Measurements from ENCODE around the gene GDPD3. TPM values are rescaled to one million over a fixed set of nuclear protein-coding genes. Genes with fewer than 3 reads are reported as not detected.

Gene GDPD3
- total and polyA plus RNA-seq, 9 of the 15 experiments (the other 6 are each of a cell fraction or from before 2014, with no cell fraction given) = 0.47 to 3.9 (median 1.1) TPM

DNA sequence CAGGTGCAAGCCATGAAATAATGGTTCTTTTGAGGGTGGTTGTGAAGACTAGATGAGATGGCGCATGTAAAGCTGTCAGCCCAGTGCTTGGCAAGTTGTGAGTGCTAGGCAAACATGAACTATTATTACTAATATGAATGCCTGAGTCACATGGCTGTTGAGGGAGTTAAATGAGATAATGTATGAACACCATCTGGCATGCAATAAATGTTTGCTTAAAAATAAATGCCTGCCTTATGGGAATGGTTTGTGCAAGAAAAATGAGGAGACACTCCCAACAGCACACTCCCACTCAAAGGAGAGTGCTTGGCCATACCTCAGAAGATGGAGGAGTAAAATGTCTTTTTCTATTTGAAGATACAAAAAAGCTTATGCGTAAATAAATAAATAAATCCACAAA, 6.1 kb upstream of the GDPD3 start (continued):
- TF ChIP-seq CBX8 (IDR thresholded peaks at IDR 0.05; ENCODE audit: borderline replicate concordance, extremely low read depth, low read depth, low read length, poor library complexity, severe bottlenecking) (no peak), POLR3A (IDR thresholded peaks at IDR 0.05; ENCODE audit: borderline replicate concordance, extremely low read depth, insufficient read depth, insufficient read length) (no peak), HDAC3 (IDR thresholded peaks at IDR 0.05; ENCODE audit: borderline replicate concordance, partially characterized antibody) (no peak)

GRCh38 chr16:30117768-30118167, 4.4 kb upstream of the GDPD3 start:
- ChIA-PET CTCF (ENCODE audit: low intra/inter-chr PET ratio) (no interaction called here), POLR2A (interaction anchor here (0.6 to 1.1 kb wide), 2 partner anchors 58 to 542 kb away, joined by 3 read pairs; no protein-coding TSS in a partner anchor)
- no peaks in the 10 kb centered on the region for H3K27me3 ChIP-seq (ENCODE audit: control insufficient read depth in 2 of 2, insufficient read depth in 2 of 2, low read length in 2 of 2)
- no peak overlapping the region for H2AFZ ChIP-seq (ENCODE audit: low read depth, low read length)
- DNase-seq (ENCODE audit: extremely low read depth in 1 of 4, low spot score in 3 of 4) (no peak), FAIRE-seq (no peak), ATAC-seq (no peak)
- H3K9ac ChIP-seq (ENCODE audit: insufficient read depth in 1 of 2, low read depth in 2 of 2, low read length in 2 of 2) = peak overlapping the region in 1 of 2 experiments; percentile 55; a peak in 1 of 4 replicates
- no peak overlapping the region for H3K27ac ChIP-seq (ENCODE audit: extremely low read depth, low read depth, low read length)
- no peaks in the 10 kb centered on the region for H3K9me3 ChIP-seq (replicated peaks; ENCODE audit: control insufficient read depth, insufficient read depth, low read depth, low read length)
- peaks cover 3% of the 10 kb centered on the region for H3K9me1 ChIP-seq (ENCODE audit: control insufficient read depth, insufficient read depth, low read length)
- BruUV-seq (replicated peaks) = no TSS peak
- in situ Hi-C loops (cut with MboI) (no loop called here), intact Hi-C loops (cut with micrococcal nuclease) (no loop called here)
- H3K79me2 ChIP-seq (ENCODE audit: control insufficient read depth, insufficient read depth, low read length) = peaks cover 3% of the 10 kb centered on the region; the same call in 1 of the 3 replicates
- H3K4me2 ChIP-seq (ENCODE audit: insufficient read depth, low read length) = no peak overlapping the region
- TF ChIP-seq RBFOX2 (IDR thresholded peaks at IDR 0.05; ENCODE audit: low read depth, low read length) (peak; percentile 45; the same call in 1 of the 2 replicates), FOXA1 (IDR thresholded peaks at IDR 0.05; ENCODE audit: borderline replicate concordance) (no peak)
- no peaks in the 10 kb centered on the region for H4K20me1 ChIP-seq (replicated peaks; ENCODE audit: control insufficient read depth, insufficient read depth, low read length)
- H3K4me1 ChIP-seq (replicated peaks in 1 of 2; ENCODE audit: control insufficient read depth in 2 of 2, insufficient read depth in 2 of 2, low read length in 2 of 2) = peaks cover 11 to 36% of the 10 kb centered on the region in 2 experiments; a peak in 4 of 5 replicates
- peaks cover 13% of the 10 kb centered on the region; the same call in 1 of the 3 replicates for H3K36me3 ChIP-seq (ENCODE audit: control insufficient read depth, insufficient read depth, low read length)
- 99% methylated on average over 10 of the region's 10 CpGs for WGBS (ENCODE audit: insufficient coverage, low coverage, missing lambda C conversion rate)
- no peak overlapping the region for H3K4me3 ChIP-seq

All from K562 (cell line).